HepG2 (cell line): Measurements from ENCODE around the gene ZNF625. TPM values are rescaled to one million over a fixed set of nuclear protein-coding genes. Genes with fewer than 3 reads are reported as not detected.

Experiments used
- ATAC-seq: fragments of 200-7000 bp; cut with Tn5 transposase; 3 replicates; pipeline ENCODE4 v1.9.1; 2020; ENCODE audit warnings: mild to moderate bottlenecking, moderate library complexity
- BruUV-seq: library from RNA; stranded (reverse); fragments of 400-500 nt; replicated peaks from 2 replicates; lab custom pipeline; 2021; lab: Mats Ljungman, UMichigan
- CTCF ChIA-PET: fragments of 300-600 bp; formaldehyde crosslinking; extraction: SDS; loops from one replicate; lab custom pipeline; 2021; ENCODE audit warnings: low total read pairs, inconsistent platforms, low intra/inter-chr PET ratio; lab: Yijun Ruan, JAX
- POLR2A ChIA-PET: fragments of 350-600 bp; sonication (Branson Sonifier 250); formaldehyde crosslinking; loops from one replicate; lab custom pipeline; 2020; ENCODE audit warnings: antibody characterized with exemption, inconsistent platforms; lab: Yijun Ruan, JAX
- DNase-seq: peaks from one replicate; pipeline ENCODE4 v3.0.0-alpha.2; 2015; ENCODE audit warnings: low spot score
- FAIRE-seq: peaks from 3 replicates; lab custom pipeline; 2011; peaks lifted over from hg19 to GRCh38; lab: Jason Lieb, UNC
- H2AFZ ChIP-seq: one replicate; pipeline ENCODE4 v1.6.1; 2011; ENCODE audit warnings: low read length, inconsistent platforms
- H3K27ac ChIP-seq: fragments of 300-600 bp; 3 replicates; pipeline ENCODE4 v1.8.0; 2011; ENCODE audit warnings: mixed run types, mild to moderate bottlenecking, mixed read lengths, low read length, inconsistent platforms; ENCODE audit not compliant: insufficient read depth; ENCODE audit errors: extremely low read length
- H3K27me3 ChIP-seq, 2 experiments: fragments of 200-600 bp in 1 of 2; 2 replicates in 1 of 2; 3 replicates in 1 of 2; pipeline versions ENCODE4 v1.6.0 to v1.8.0; 2011; ENCODE audit warnings: low read length in 2 of 2, mild to moderate bottlenecking in 2 of 2, moderate library complexity in 2 of 2, inconsistent platforms in 1 of 2; ENCODE audit not compliant: insufficient read depth in 2 of 2, control insufficient read depth in 1 of 2
- H3K36me3 ChIP-seq, 2 experiments: fragments of 200-600 bp in 1 of 2; replicated peaks in 1 of 2; 2 replicates in 1 of 2; 3 replicates in 1 of 2; pipeline versions ENCODE4 v1.5.1 to v1.8.0; 2011; ENCODE audit warnings: low read length in 2 of 2, inconsistent platforms in 1 of 2; ENCODE audit not compliant: insufficient read depth in 2 of 2, control insufficient read depth in 1 of 2
- H3K4me1 ChIP-seq: 2 replicates; pipeline ENCODE4 v1.5.1; 2012; ENCODE audit warnings: low read length, inconsistent platforms; ENCODE audit not compliant: insufficient read depth
- H3K4me2 ChIP-seq: 2 replicates; pipeline ENCODE4 v1.6.0; 2011; ENCODE audit warnings: low read depth, low read length, inconsistent platforms
- H3K4me3 ChIP-seq, 3 experiments: fragments of 200-600 bp in 1 of 3; sonication (generic), shearing (Covaris generic) in 1 of 3; replicated peaks in 1 of 3; 2 replicates each; pipeline ENCODE4 v1.5.1; 2011 to 2016; ENCODE audit warnings: low read length in 3 of 3, inconsistent platforms in 2 of 3, low read depth in 2 of 3, mild to moderate bottlenecking in 2 of 3, control low read depth in 1 of 3, mixed read lengths in 1 of 3; ENCODE audit not compliant: insufficient read depth in 1 of 3
- H3K79me2 ChIP-seq: one replicate; pipeline ENCODE4 v1.6.1; 2011; ENCODE audit warnings: low read length, inconsistent platforms; ENCODE audit not compliant: insufficient read depth
- H3K9ac ChIP-seq: 2 replicates; pipeline ENCODE4 v1.6.0; 2011; ENCODE audit warnings: mild to moderate bottlenecking, low read depth, low read length, inconsistent platforms; ENCODE audit not compliant: insufficient read depth
- H3K9me3 ChIP-seq: 2 replicates; pipeline ENCODE4 v1.5.1; 2012; ENCODE audit warnings: mild to moderate bottlenecking, low read length
- H4K20me1 ChIP-seq: 2 replicates; pipeline ENCODE4 v1.6.0; 2011; ENCODE audit warnings: inconsistent platforms, mild to moderate bottlenecking, low read length, moderate library complexity; ENCODE audit not compliant: insufficient read depth
- FOXK2 ChIP-seq: fragments of 450-650 bp; IDR thresholded peaks from 2 replicates; pipeline ENCODE4 v1.6.1; 2016
- FOXM1 ChIP-seq: sonication (generic); formaldehyde crosslinking; IDR thresholded peaks from 2 replicates; pipeline ENCODE4 v1.5.0; 2020; ENCODE audit warnings: missing genetic modification reagents
- MED1 ChIP-seq: sonication (generic); formaldehyde crosslinking; IDR thresholded peaks from 2 replicates; pipeline ENCODE4 v1.4.0; 2020; ENCODE audit warnings: missing genetic modification reagents
- NR3C1 ChIP-seq: sonication (generic); formaldehyde crosslinking; IDR thresholded peaks from 2 replicates; pipeline ENCODE4 v1.4.0; 2020; ENCODE audit warnings: missing genetic modification reagents
- TBP ChIP-seq: sonication (generic); formaldehyde crosslinking; IDR thresholded peaks from 2 replicates; pipeline ENCODE4 v1.5.0; 2020; ENCODE audit warnings: missing genetic modification reagents
- ZEB1 ChIP-seq: IDR thresholded peaks from 2 replicates; pipeline ENCODE4 v1.6.1; 2012; ENCODE audit warnings: mild to moderate bottlenecking, low read depth, inconsistent platforms; ENCODE audit not compliant: insufficient replicate concordance
- ZZZ3 ChIP-seq: sonication (generic); formaldehyde crosslinking; IDR thresholded peaks from 2 replicates; pipeline ENCODE4 v1.4.0; 2020; ENCODE audit warnings: missing genetic modification reagents, mild to moderate bottlenecking, borderline replicate concordance
- WGBS: methylation state at CpG from one replicate; pipeline ENCODE4 v1.1.6; 2017; ENCODE audit warnings: low lambda C conversion rate; 5-methylcytosine and 5-hydroxymethylcytosine counted together
- in situ Hi-C: cut with HindIII; loops from 2 replicates; pipeline ENCODE4 v1.10.0; 2017; ENCODE audit warnings: low pct_unique_long_range_greater_than_20kb; ENCODE audit not compliant: extremely low pct_ligation_motif_present
- intact Hi-C: fragments of 100-400 bp; cut with micrococcal nuclease; formaldehyde crosslinking; loops from one replicate; pipeline ENCODE4 v1.10.0; 2022; ENCODE audit not compliant: unreplicated experiment
- polyA plus RNA-seq, 8 experiments: library from polyadenylated mRNA; depleted of rRNA in 3 of 8; stranded (reverse) in 7 of 8; unstranded in 1 of 8; fragments of >200 nt; fragmentation: Illumina TruSeq in 4 of 8; extraction: Trizol in 4 of 8; gene quantifications; 2 replicates each; pipeline versions ENCODE4 v1.2.1 to v1.2.3, GENCODE V29; 2011 to 2016; ENCODE audit warnings: low read depth in 4 of 8, missing spikeins in 1 of 8, mixed read lengths in 1 of 8; ENCODE audit not compliant: insufficient read depth in 1 of 8
- total RNA-seq, 5 experiments: library from RNA; depleted of rRNA; stranded (reverse); fragments of >200 nt; fragmentation: Illumina TruSeq; extraction: Trizol; gene quantifications; 2 replicates each; pipeline ENCODE4 v1.2.3, GENCODE V29; 2016; ENCODE audit warnings: low read depth in 1 of 5
- TF ChIP-seq, protein P1 (sequence below): sonication (generic); formaldehyde crosslinking; IDR thresholded peaks from 2 replicates; pipeline ENCODE4 v1.4.0; 2020; ENCODE audit warnings: missing genetic modification reagents
- TF ChIP-seq, protein P2 (sequence below): sonication (generic); IDR thresholded peaks from 2 replicates; pipeline ENCODE4 v1.6.1; 2016; ENCODE audit warnings: low read depth, borderline replicate concordance

Gene ZNF625
- total and polyA plus RNA-seq, 2 of the 13 experiments (the other 11 are each of a cell fraction or from before 2014, with no cell fraction given), result 1.7 to 12.2 TPM

DNA sequence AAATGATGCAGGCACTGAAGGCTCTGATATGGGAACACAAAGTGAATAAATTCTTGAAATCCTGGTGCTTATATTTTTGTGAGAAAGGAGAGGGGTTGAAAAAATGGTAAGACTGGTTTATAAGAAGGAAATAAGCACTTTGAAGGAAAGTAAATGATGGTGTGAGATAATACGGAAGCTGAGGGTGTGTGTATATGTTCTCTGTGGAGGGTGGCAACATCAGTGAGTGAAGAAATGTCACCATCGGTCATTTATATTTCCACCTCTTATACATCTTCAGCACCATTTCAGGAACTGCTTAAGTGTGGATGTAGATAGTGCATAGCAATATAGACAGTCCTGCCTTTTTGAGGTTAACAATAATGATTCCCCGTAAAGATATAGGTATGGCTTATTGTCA is 23.8 kb upstream of the ZNF625 start:
- in situ Hi-C loops (no loop called here), intact Hi-C loops (no loop called here)
- 97% methylated on average over 3 of the region's 3 CpGs for WGBS
- no peak overlapping the region for H3K9ac ChIP-seq
- no peaks in the 10 kb centered on the region for H3K27me3 ChIP-seq
- H3K4me2 ChIP-seq, result no peak overlapping the region
- no peak overlapping the region for H2AFZ ChIP-seq
- CTCF ChIA-PET, result no interaction called here
- H3K4me3 ChIP-seq, result no peak overlapping the region
- ATAC-seq (no peak), DNase-seq (no peak), FAIRE-seq (no peak)
- H3K36me3 ChIP-seq, result peaks cover 0 to 3% of the 10 kb centered on the region in 2 experiments; a peak in 2 of 5 replicates
- POLR2A ChIA-PET, result no interaction called here
- BruUV-seq, result no TSS peak
- peaks cover 21% of the 10 kb centered on the region for H3K79me2 ChIP-seq
- no peaks in the 10 kb centered on the region for H4K20me1 ChIP-seq
- H3K27ac ChIP-seq, result no peak overlapping the region
- TF ChIP-seq, protein P1, sequence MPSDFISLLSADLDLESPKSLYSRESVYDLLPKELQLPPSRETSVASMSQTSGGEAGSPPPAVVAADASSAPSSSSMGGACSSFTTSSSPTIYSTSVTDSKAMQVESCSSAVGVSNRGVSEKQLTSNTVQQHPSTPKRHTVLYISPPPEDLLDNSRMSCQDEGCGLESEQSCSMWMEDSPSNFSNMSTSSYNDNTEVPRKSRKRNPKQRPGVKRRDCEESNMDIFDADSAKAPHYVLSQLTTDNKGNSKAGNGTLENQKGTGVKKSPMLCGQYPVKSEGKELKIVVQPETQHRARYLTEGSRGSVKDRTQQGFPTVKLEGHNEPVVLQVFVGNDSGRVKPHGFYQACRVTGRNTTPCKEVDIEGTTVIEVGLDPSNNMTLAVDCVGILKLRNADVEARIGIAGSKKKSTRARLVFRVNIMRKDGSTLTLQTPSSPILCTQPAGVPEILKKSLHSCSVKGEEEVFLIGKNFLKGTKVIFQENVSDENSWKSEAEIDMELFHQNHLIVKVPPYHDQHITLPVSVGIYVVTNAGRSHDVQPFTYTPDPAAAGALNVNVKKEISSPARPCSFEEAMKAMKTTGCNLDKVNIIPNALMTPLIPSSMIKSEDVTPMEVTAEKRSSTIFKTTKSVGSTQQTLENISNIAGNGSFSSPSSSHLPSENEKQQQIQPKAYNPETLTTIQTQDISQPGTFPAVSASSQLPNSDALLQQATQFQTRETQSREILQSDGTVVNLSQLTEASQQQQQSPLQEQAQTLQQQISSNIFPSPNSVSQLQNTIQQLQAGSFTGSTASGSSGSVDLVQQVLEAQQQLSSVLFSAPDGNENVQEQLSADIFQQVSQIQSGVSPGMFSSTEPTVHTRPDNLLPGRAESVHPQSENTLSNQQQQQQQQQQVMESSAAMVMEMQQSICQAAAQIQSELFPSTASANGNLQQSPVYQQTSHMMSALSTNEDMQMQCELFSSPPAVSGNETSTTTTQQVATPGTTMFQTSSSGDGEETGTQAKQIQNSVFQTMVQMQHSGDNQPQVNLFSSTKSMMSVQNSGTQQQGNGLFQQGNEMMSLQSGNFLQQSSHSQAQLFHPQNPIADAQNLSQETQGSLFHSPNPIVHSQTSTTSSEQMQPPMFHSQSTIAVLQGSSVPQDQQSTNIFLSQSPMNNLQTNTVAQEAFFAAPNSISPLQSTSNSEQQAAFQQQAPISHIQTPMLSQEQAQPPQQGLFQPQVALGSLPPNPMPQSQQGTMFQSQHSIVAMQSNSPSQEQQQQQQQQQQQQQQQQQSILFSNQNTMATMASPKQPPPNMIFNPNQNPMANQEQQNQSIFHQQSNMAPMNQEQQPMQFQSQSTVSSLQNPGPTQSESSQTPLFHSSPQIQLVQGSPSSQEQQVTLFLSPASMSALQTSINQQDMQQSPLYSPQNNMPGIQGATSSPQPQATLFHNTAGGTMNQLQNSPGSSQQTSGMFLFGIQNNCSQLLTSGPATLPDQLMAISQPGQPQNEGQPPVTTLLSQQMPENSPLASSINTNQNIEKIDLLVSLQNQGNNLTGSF (CRISPR knock-in tag), result no peak
- TF ChIP-seq MED1 (no peak), FOXM1 (CRISPR knock-in tag) (no peak), ZEB1 (no peak), ZZZ3 (CRISPR knock-in tag) (no peak), TBP (no peak), NR3C1 (CRISPR knock-in tag) (no peak), FOXK2 (no peak)
- TF ChIP-seq, protein P2, sequence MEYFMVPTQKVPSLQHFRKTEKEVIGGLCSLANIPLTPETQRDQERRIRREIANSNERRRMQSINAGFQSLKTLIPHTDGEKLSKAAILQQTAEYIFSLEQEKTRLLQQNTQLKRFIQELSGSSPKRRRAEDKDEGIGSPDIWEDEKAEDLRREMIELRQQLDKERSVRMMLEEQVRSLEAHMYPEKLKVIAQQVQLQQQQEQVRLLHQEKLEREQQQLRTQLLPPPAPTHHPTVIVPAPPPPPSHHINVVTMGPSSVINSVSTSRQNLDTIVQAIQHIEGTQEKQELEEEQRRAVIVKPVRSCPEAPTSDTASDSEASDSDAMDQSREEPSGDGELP, result no peak
- peaks cover 10% of the 10 kb centered on the region; the same call in 1 of the 2 replicates for H3K9me3 ChIP-seq
- peaks cover 10% of the 10 kb centered on the region for H3K4me1 ChIP-seq
